T47D (cell line): ENCODE measurements around the gene AK4.
"Not testable (repeated sequence)": the region's sequence is repeated elsewhere in the genome, so short reads cannot be mapped to it uniquely, and the experiment has no call there.

Experiments used
- DNase-seq, 2 experiments: peaks; one replicate each; pipeline versions ENCODE4 v3.0.0 to v3.0.0-alpha.2; 2011 to 2012; ENCODE audit warnings: low read depth in 1 of 2, low spot score in 1 of 2
- JUND ChIP-seq: IDR thresholded peaks from 2 replicates; pipeline ENCODE4 v1.6.1; 2012; ENCODE audit warnings: low read depth
- in situ Hi-C: cut with HindIII; loops from 2 replicates; pipeline ENCODE4 v1.10.0; 2016; ENCODE audit warnings: low sequenced_read_pairs, low pct_unique_long_range_greater_than_20kb

The AK4 gene

DNA sequence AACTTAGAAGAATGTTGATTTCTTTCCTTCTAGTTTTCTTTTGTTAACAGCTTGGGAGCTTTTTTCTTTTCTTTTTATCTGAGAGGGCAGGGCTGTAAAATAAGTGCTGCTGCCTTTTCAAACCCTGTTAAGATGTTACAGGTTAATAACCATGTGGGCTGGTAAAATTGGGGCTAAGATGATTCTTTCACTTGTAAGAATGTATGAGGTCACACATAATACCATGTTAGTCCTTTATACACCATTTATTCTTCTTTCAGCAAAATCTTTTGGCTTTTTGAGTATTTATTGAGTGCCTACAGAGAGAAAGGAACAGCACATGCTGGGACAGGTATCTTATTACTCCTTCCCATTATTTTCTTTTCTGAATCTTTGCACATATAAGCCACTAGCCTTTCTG lies 6.1 kb upstream of the AK4 start:
- DNase-seq = no peak
- TF ChIP-seq JUND = no peak
- in situ Hi-C loops = no loop called here

DNA sequence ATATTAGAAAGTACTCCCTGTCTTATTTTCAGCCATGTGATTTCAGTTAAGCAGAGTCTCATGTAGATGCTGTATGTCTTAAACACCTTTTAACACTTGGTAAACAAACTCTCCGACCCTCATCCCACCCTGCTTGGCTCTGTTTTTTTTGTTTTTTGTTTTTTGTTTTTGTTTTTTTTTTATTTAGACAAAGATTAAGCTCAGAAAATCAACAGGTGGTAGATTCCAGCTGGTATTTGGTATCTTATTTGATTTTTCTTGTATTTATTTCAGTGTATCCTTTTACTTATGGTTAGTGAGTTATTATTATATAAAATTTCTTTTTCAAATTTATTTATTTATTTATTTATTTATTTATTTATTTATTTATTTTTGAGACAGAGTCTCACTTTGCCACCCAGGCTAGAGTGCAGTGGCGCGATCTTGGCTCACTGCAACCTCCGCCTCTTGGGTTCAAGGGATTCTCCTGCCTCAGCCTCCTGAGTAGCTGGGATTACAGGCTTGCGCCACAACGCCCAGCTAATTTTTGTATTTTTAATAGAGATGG lies 4.8 kb upstream of the AK4 start:
- DNase-seq, in situ Hi-C loops: not testable (repeated sequence)

DNA sequence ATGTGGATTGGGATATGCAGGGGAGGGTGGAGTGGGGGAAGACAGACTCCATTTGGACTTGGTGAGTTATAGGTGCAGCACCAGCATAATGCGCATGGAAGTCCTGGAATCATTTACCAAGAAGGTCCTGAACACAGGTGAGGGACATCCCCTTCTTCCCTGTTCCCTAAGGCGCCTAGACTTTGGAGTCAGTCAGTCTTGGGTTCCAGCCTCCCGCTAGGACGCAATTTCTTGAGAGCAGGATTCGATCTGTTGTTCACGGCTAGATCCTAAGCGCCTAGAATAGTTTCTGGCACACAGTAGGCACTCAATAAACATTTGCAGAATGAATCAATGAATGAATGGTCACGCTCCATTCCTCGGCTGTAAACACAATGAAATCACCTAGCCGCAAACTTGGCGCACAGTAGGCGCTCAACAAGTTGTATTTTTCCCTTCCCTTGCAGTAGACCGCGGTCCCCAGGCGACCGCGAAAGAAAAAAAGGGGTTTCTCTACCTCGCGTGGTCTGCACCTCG lies 1.0 kb upstream of the AK4 start:
- in situ Hi-C loops = no loop called here
- TF ChIP-seq JUND = no peak
- DNase-seq = peak in 1 of 2 experiments; percentile 29

DNA sequence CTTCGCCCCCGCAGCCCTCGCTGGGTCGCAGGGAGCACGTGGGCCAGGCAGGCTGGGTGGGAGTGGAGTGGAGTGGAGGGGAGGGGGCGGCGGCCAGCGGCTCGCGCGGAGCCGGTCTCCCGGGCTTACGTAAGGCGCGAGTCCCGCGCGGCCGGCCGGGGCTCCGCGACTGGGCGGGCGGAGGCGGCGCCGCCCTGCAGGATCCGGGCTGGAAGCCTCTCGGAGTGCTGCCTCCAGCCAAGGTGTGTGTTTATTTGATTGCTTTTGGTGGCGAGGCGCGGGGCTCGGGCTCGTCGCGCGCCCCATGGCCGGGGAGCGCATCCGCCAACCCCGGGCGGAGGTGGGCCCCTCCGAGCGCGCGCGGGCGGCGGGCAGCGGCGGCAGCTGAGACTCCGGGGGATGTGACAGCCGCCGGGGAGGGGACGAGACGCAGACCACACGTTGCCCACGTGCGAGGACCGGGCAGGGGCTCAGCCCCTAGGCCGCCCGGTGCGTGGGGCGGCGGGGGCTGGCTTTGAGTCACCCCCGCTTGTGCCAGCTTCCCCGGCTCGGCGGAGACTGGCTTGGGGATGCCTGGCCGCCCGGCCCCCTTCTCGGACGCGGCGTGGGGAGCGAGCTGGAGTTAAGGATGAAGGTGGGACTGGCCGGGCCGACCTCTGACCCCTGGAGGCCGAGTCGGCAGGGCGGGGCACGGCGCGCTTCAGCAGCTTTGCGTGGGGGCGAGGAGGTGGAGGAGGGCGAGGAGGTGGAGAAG lies 402 bp upstream of the AK4 start:
- peak; percentile 31 to 68 for DNase-seq
- no peak for TF ChIP-seq JUND
- in situ Hi-C loops = no loop called here

DNA sequence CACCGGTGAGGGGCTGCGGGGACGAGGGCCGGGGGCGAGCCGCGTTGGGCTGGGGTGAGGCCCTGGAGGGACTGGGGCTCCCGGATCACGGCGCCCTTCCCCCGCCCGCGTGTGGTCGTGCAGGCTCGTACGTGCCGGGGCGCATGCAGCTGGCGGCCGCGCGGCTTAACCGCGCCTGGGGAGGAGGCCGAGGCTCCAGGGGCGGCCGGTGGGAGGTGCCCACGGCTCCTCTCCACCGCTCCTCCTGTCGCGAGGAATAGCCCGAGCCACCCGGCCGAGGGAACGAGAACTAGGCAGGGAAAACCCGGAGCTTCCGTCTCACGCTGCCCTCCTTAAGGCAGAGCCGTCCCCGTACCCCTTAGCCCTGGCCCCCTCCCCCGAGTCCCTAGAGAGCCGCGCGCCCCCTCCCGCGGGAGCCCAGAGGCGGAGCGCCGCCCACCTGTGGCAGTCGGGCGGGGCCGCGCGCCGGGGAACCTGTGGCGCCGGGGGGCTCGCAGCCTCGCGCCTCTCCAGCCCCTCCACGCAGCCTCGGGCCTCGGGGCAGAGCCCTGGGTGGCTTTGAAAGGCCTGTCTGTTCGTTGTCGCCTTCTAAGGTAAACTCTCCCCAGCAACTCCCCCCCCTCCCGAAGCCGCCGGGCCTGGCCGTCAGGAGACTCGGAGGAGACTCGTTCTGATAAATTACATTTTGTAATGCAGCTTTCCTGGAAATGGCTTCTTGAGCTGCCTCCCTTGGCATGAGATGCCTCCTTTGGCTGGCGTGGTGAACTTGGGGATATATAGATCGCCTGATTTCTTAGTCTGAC lies 746 bp downstream of the AK4 start:
- in situ Hi-C loops = no loop called here
- TF ChIP-seq JUND = no peak
- peak; percentile 13 to 53 for DNase-seq

DNA sequence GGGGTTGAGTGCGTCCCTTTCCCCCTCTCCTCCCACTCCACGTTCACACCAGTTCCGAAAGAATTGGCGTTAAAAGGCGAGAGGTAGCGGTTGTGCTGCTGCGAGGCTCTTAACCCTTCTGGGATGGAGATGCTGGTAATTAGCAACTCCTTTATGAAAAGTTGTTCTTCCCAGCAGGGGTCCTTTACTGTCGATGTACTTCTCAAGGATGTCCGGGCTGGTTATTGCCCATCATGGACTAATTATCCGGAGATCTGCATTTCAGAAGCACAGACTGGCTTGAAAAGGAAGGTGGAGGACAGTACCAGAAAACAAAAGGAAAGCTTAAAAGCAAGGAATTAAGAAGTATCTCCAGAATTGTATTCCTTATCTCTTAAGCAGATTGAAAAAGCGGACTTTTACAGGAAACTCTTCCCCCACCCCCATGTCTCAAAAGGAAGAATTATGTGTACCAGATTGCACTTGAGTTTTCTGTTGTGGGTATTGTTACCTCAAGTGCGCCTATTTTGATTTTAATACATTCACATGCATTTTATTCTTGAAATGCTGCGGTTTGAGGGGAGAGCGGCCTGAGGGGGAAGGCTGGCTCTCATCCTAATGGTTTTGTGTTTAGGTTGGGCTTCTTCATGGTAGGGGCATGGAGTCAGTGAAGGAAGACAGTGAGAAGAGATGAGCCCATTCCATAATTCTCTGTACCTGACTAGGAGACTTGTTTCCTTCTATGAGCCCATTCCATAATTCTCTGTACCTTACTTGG lies 1.5 kb downstream of the AK4 start:
- DNase-seq = no peak
- in situ Hi-C loops = no loop called here
- TF ChIP-seq JUND = no peak

DNA sequence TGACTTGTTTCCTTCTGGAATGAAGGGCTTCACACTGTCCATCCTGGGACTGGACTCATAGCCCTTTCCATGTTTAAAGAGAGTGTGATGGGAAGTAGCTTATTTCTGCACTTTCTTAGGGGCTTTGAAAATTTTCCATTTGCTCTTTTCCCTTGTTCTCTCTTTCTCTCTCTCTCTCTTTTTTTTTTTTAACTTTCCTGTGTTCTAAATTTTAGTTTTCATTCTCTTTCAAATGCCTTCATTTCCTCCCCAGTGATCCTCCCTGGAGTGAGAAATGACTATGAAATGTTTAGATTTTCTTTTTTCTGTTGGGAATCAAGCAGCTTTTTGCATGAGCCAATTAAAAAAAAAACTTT lies 2.1 kb downstream of the AK4 start:
- in situ Hi-C loops = no loop called here
- no peak for DNase-seq
- TF ChIP-seq JUND = no peak

DNA sequence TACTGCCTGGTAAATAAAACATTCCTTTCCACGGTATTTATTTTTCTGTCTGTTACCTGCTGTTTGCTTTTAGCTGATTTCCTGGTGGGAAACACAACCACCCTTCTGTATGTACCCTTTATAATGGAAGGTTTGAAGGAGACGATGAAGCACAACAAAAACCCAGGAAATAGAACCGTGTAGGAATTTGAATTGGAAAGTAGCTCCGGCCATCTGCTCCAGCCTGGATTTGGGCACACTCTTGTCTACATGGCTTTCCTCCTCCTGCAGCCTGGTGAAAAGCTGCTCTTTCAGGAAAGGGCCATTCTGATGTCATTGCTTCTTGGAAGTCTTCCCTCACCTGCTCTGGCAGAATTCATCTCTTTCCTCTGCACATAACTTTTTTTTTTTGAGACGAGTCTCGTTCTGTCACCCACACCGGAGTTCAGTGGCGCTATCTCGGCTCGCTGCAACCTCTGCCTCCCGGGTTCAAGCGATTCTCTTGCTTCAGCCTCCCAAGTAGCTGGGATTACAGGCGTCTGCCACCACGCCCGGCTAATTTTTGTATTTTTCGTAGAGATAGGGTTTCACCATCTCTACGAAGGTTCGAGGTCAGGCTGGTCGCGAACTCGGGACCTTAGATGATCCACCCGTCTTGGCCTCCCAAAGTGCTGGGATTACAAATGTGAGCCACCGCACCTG lies 2.7 kb downstream of the AK4 start:
- DNase-seq = no peak
- in situ Hi-C loops = no loop called here

DNA sequence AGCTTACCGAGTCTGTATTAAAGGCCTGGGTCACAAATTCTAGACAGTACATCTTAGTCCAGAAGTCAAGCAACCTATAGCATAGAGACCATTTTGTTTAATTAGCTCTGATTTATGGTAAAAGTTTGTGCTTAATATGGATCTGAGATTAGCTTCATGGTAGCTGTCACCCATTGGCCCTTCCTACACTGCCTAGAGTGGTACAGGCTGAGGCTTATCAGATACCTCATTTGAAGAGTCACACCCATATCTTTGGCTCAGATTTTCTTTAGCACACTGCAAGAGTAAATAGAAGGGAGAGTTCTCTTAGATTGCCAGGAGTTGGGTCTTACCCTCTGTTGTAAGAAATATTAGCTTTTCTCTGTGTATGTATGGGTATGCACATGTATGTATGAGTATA lies 3.6 kb downstream of the AK4 start:
- no peak for DNase-seq
- in situ Hi-C loops = no loop called here
- no peak for TF ChIP-seq JUND

More for the DNA sequence above, 2.7 kb downstream of the AK4 start:
- TF ChIP-seq JUND = no peak

DNA sequence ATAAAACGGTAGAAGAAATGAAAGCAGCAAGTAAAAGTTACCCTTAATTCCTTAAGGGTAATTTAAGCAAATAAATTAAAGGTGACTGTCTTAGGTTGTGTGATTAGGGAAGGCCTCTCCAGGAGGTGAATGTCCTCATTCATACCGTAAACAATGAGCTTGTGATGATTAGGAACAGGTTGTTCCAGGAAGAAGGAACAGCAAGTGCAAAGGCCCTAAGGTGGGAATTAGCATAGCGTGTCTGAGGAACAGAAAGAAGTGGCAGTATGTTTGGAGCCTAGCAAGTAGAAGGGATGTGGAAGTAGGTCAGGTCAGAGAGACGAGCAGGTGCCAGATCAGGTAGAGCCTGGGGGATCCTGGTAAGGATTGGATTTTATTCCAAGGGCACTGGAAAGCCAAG lies 5.6 kb downstream of the AK4 start:
- in situ Hi-C loops = no loop called here
- DNase-seq = peak in 1 of 2 experiments; percentile 40
- no peak for TF ChIP-seq JUND

DNA sequence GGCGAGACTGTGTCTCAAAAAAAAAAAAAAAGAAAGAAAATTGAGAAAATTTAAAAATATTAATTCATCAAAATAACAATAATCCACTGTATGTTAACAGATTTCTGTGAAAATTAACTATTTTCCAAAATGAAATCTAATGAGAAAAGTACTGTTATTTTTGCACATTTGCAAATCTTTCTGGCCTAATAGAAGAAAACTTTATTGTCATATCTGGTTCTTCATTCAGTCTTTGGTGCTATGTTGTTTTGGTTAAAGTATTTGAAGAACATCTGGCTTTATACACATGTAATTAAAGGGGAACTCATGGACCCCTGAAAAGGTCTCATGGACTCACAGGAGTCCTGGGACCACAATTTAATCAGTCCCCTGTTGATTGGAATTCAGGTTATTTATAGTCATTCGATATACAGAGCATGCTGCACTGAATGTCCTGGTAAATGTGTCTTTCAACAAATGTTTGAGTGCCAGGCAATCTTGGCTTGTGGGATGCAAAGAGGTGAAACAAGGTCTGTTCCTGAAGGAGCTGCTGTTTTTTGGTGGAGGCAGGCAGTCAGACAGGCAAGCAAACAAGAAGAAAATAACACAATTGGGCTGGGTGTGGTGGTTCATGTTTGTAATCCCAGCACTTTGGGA lies 9.0 kb downstream of the AK4 start:
- TF ChIP-seq JUND = no peak
- DNase-seq = no peak
- in situ Hi-C loops = no loop called here

DNA sequence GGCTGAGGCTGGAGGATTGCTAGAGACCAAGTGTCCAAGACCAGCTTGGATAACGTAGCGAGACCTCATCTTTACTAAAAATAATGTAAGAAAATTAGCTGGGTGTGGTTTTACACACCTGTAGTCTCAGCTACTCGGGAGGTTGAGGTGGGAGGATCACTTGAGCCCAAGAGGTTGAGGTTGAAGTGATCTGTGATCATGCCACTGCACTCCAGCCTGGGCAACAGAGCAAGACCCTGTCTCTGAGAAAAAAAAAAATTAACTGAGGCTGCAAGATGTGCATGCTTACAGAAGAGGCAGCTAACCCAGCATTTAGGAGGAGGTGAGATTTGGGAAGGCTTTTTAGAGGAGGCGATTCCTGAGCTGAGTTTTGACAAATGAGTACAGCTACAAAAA lies 9.5 kb downstream of the AK4 start:
- in situ Hi-C loops = no loop called here
- DNase-seq = no peak

DNA sequence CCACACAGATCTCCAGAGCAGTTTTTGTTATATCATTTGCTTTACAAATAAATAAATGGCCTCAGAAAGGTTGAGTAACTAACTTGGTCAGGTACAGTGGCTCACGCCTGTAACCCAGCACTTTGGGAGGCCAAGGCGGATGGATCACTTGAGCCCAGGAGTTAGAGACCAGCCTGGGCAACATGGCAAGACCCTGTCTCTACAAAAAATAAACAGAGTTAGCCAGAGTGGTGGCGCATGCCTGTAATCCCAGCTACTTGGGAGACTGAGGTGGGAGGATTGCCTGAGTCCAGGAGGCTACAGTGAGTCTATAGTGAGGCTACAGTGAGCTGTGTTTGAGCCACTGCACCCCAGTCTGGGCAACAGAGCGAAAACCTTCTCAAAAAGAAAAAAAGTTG lies 11.3 kb downstream of the AK4 start:
- in situ Hi-C loops, DNase-seq: not testable (repeated sequence)

More for the DNA sequence above, 9.5 kb downstream of the AK4 start:
- TF ChIP-seq JUND = no peak
